ENCODE data around the gene TMEM25. TPM values are rescaled to one million over a fixed set of nuclear protein-coding genes. Genes with fewer than 3 reads are reported as not detected.

Gene TMEM25
- total RNA-seq, 4 donors from 2014 or later, result 36.9 to 57.1 (median 51.8) TPM

DNA sequence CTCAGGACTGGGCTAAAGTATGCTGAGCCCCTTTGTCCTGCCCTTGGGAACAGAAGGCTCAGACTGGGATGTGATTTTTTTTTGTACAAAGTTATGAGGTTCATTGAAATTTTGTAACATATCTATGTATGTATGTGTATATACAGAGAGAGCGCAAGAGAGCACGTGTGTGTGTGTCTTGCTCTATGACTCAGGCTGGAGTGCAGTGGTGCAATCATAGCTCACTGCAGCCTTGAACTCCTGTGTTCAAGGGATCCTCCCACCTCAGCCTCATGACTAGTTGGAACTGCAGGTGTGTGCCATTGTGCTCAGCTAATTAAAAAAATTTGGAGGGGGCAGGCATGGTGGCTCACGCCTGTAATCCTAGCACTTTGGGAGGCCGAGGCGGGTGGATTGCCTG lies 5.7 kb downstream of the TMEM25 start:
- peaks cover 0 to 34% of the 10 kb centered on the region in 2 donors for H3K36me3 ChIP-seq
- no peaks in the 10 kb centered on the region for H3K9me3 ChIP-seq
- H3K27me3 ChIP-seq, result no peaks in the 10 kb centered on the region
- ATAC-seq, result no peak
- H3K4me1 ChIP-seq, result peaks cover 0 to 10% (median under 1%) of the 10 kb centered on the region in 3 donors
- WGBS, 2 donors (ENCODE audit: low coverage in 1 of 2), result 82% methylated on average over 2 of the region's 5 CpGs; no CpG with 5 or more reads in 1 of the 2 donors
- no peak overlapping the region for H3K27ac ChIP-seq
- no peak overlapping the region for H3K4me3 ChIP-seq
- TF ChIP-seq EP300 (IDR thresholded peaks at IDR 0.05) (no peak), POLR2AphosphoS5 (IDR thresholded peaks at IDR 0.05) (no peak), POLR2A (IDR thresholded peaks at IDR 0.05) (no peak)
- TF ChIP-seq, protein P1, sequence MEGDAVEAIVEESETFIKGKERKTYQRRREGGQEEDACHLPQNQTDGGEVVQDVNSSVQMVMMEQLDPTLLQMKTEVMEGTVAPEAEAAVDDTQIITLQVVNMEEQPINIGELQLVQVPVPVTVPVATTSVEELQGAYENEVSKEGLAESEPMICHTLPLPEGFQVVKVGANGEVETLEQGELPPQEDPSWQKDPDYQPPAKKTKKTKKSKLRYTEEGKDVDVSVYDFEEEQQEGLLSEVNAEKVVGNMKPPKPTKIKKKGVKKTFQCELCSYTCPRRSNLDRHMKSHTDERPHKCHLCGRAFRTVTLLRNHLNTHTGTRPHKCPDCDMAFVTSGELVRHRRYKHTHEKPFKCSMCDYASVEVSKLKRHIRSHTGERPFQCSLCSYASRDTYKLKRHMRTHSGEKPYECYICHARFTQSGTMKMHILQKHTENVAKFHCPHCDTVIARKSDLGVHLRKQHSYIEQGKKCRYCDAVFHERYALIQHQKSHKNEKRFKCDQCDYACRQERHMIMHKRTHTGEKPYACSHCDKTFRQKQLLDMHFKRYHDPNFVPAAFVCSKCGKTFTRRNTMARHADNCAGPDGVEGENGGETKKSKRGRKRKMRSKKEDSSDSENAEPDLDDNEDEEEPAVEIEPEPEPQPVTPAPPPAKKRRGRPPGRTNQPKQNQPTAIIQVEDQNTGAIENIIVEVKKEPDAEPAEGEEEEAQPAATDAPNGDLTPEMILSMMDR (IDR thresholded peaks at IDR 0.05), result no peak

DNA sequence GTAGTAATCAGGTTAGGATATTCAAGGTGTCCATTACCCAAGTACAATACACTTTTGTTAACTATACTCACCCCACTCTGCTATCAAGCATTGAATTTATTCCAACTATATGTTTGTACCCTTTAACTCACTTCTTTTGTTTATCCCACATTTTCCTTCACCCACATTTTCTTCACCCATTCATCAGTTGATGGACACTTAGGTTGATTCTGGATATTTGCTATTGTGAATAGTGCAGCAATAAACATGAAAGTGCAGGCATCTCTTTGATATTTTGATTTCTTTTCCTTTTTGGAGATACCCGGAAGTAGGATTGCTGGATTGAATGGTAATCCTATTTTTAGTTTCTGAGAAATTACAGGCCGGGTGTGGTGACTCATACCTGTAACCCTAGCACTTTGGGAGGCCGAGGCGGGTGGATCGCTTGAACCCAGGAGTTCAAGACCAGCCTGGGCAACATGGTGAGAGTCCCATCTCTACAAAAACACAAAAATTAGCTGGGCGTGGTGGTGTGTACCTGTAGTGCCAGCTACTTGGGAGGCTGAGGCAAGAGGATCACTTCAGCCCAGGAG lies 6.5 kb downstream of the TMEM25 start:
- WGBS, 2 donors (ENCODE audit: low coverage in 1 of 2), result 73 to 100% methylated on average over 1 to 6 of the region's 6 CpGs

DNA sequence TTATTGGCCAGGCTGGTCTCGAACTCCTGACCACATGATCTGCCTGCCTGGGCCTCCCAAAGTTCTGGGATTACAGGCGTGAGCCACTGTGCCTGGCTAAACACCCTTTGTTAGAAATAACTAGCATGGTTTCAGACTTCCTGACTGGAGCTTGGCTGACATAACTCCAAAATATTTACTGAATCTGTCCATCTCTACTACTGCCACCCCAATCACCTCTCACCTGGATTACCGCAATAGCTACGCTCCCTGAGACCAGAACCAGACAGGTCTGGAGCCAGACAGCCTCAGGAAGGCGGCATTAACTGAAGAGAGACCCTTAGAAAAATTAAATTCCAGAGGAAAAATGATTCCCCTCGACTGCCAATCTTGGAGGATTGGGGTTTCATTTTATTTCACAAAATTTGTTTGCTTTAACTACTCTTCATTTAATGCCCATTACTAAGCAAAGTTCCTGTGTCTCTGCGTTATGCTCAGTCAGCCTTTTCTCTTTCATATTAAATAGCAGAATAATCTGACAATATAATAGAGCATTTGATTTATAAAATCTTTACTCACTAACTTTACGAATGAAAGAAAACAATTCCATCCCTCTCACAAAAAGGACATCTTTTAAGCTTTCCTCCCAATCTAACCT lies 13.1 kb downstream of the TMEM25 start:
- H3K4me3 ChIP-seq, result no peak overlapping the region
- no peaks in the 10 kb centered on the region for H3K4me1 ChIP-seq
- 87 to 91% methylated on average over 6 to 8 of the region's 8 CpGs for WGBS, 2 donors (ENCODE audit: low coverage in 1 of 2)
- TF ChIP-seq POLR2AphosphoS5 (IDR thresholded peaks at IDR 0.05) (no peak), POLR2A (IDR thresholded peaks at IDR 0.05) (no peak), EP300 (IDR thresholded peaks at IDR 0.05) (no peak)
- TF ChIP-seq, protein P1 (IDR thresholded peaks at IDR 0.05), result no peak
- no peaks in the 10 kb centered on the region for H3K27me3 ChIP-seq
- H3K27ac ChIP-seq, result no peak overlapping the region
- peaks cover 0 to 65% of the 10 kb centered on the region in 2 donors for H3K36me3 ChIP-seq
- H3K9me3 ChIP-seq, result no peaks in the 10 kb centered on the region
- no peak for ATAC-seq

More for the DNA sequence above, 6.5 kb downstream of the TMEM25 start:
- H3K27ac ChIP-seq, result no peak overlapping the region
- TF ChIP-seq POLR2AphosphoS5 (IDR thresholded peaks at IDR 0.05) (no peak), POLR2A (IDR thresholded peaks at IDR 0.05) (no peak), EP300 (IDR thresholded peaks at IDR 0.05) (no peak)
- TF ChIP-seq, protein P1 (IDR thresholded peaks at IDR 0.05), result no peak
- H3K27me3 ChIP-seq, result no peaks in the 10 kb centered on the region
- H3K4me1 ChIP-seq, result peaks cover 0 to 4% (median 0%) of the 10 kb centered on the region in 3 donors
- H3K9me3 ChIP-seq, result no peaks in the 10 kb centered on the region
- ATAC-seq, result no peak
- no peak overlapping the region for H3K4me3 ChIP-seq
- H3K36me3 ChIP-seq, result peaks cover 0 to 41% of the 10 kb centered on the region in 2 donors

DNA sequence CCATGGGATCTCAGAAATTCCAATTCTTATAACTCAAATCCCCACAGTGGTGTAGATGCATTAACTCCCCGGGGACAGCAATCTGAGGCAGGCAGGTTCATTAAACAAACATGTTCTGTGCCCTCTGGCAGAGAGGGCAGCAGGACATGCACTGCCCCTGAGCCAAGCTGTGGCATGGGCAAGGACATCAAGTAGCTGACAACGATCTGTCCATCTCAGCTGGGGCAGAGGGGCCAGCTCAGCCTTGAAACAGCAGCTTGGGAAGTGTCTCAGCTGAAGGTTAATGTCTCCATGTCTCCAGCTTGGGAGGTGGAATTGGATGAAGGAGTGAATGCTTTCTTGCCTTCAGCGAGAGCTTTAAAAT lies 13.6 kb downstream of the TMEM25 start:
- Histone ChIP-seq H3K4me1 (no peaks in the 10 kb centered on the region), H3K27me3 (no peaks in the 10 kb centered on the region), H3K4me3 (no peak overlapping the region), H3K9me3 (no peaks in the 10 kb centered on the region), H3K27ac (no peak overlapping the region), H3K36me3 (peaks cover 0 to 69% of the 10 kb centered on the region in 2 donors)
- 83 to 100% methylated on average over 1 of the region's 3 CpGs for WGBS, 2 donors (ENCODE audit: low coverage in 1 of 2)
- ATAC-seq, result no peak
- TF ChIP-seq POLR2AphosphoS5 (IDR thresholded peaks at IDR 0.05) (no peak), EP300 (IDR thresholded peaks at IDR 0.05) (no peak), POLR2A (IDR thresholded peaks at IDR 0.05) (no peak)
- TF ChIP-seq, protein P1 (IDR thresholded peaks at IDR 0.05), result no peak

DNA sequence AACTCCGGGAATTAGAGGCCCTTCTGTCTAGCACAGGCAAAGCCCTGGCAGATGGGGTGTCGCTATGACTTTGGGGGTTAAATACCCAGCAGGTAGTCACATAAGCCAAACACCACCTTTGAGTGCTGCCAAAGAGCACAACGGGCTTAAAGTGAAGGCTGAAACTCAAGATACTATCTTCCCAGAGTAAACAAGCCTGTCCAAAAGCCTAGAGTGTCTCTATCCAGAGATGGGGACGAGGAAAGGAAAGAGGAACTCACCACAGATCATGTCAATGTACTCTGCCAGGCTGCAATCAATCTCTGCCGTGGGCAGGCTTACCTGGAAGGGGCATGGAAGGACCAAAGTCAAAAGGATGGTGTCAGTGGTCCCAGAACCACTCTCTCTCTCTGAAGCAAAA lies 14.5 kb downstream of the TMEM25 start:
- H3K27me3 ChIP-seq, result no peaks in the 10 kb centered on the region
- ATAC-seq, result no peak
- 58 to 77% methylated on average over 4 of the region's 5 CpGs for WGBS, 2 donors (ENCODE audit: low coverage in 1 of 2)
- no peaks in the 10 kb centered on the region for H3K9me3 ChIP-seq
- no peak overlapping the region for H3K27ac ChIP-seq
- H3K4me1 ChIP-seq, result no peaks in the 10 kb centered on the region
- peaks cover 0 to 78% of the 10 kb centered on the region in 2 donors for H3K36me3 ChIP-seq
- no peak overlapping the region for H3K4me3 ChIP-seq
- TF ChIP-seq EP300 (IDR thresholded peaks at IDR 0.05), result no peak
- no peak for TF ChIP-seq POLR2A (IDR thresholded peaks at IDR 0.05)
- TF ChIP-seq POLR2AphosphoS5 (IDR thresholded peaks at IDR 0.05), result no peak
- TF ChIP-seq, protein P1 (IDR thresholded peaks at IDR 0.05), result no peak
